Vagina (tissue), 2 donors: ENCODE measurements around the gene AP1AR. TPM values are rescaled to one million over a fixed set of nuclear protein-coding genes. Genes with fewer than 3 reads are reported as not detected.
A peak's percentile ranks its signal among the peaks of the same experiment; 100 is the strongest.

Source experiments
- DNase-seq, 2 donors: peaks; one replicate each; pipeline ENCODE4 v3.0.0-alpha.2; 2017; ENCODE audit errors: extremely low spot score in 2 of 2
- H3K27ac ChIP-seq: fragments of 200-600 bp; sonication (generic); one replicate; pipeline ENCODE4 v1.5.1; 2019
- H3K27me3 ChIP-seq: fragments of 200-600 bp; sonication (generic); one replicate; pipeline ENCODE4 v1.5.1; 2019
- H3K36me3 ChIP-seq, 2 donors: fragments of 200-600 bp; sonication (generic); one replicate each; pipeline ENCODE4 v1.5.1; 2017 to 2019
- H3K4me1 ChIP-seq: fragments of 200-600 bp; sonication (generic); one replicate; pipeline ENCODE4 v1.5.1; 2019
- H3K4me3 ChIP-seq, 2 donors: fragments of 200-600 bp; sonication (generic); 1 replicate in 1 of 2; 2 replicates in 1 of 2; pipeline ENCODE4 v1.5.1; 2016 to 2019
- H3K9me3 ChIP-seq: fragments of 200-600 bp; sonication (generic); one replicate; pipeline ENCODE4 v1.5.1; 2019
- POLR2A ChIP-seq, 2 donors: fragments of 450-650 bp; IDR thresholded peaks; one replicate each; pipeline ENCODE4 v1.6.1; 2017; ENCODE audit warnings: antibody characterized with exemption in 2 of 2, mild to moderate bottlenecking in 2 of 2, moderate library complexity in 2 of 2
- POLR2AphosphoS5 ChIP-seq, 2 donors: sonication (generic); formaldehyde crosslinking; IDR thresholded peaks; one replicate each; pipeline ENCODE4 v1.9.0; 2017; ENCODE audit warnings: antibody characterized with exemption in 2 of 2, mild to moderate bottlenecking in 2 of 2, low read depth in 1 of 2; ENCODE audit not compliant: insufficient read depth in 1 of 2
- intact Hi-C: fragments of 100-400 bp; cut with DNase I; formaldehyde crosslinking; loops from one replicate; pipeline ENCODE4 v1.15.1; 2023
- total RNA-seq: library from RNA; depleted of rRNA; stranded (reverse); fragments of >200 nt; gene quantifications from one replicate; pipeline ENCODE4 v1.2.3, GENCODE V29; 2016
- TF ChIP-seq, protein P1 (sequence below), 3 experiments: fragments of 450-650 bp in 2 of 3; fragments of 200-600 bp in 1 of 3; sonication (generic) in 1 of 3; IDR thresholded peaks; one replicate each; pipeline ENCODE4 v1.5.1; 2017 to 2019; ENCODE audit warnings: antibody characterized with exemption in 3 of 3, mild to moderate bottlenecking in 2 of 3, moderate library complexity in 2 of 3

The AP1AR gene
- total RNA-seq, 1 donor from 2014 or later = 28.2 TPM

DNA sequence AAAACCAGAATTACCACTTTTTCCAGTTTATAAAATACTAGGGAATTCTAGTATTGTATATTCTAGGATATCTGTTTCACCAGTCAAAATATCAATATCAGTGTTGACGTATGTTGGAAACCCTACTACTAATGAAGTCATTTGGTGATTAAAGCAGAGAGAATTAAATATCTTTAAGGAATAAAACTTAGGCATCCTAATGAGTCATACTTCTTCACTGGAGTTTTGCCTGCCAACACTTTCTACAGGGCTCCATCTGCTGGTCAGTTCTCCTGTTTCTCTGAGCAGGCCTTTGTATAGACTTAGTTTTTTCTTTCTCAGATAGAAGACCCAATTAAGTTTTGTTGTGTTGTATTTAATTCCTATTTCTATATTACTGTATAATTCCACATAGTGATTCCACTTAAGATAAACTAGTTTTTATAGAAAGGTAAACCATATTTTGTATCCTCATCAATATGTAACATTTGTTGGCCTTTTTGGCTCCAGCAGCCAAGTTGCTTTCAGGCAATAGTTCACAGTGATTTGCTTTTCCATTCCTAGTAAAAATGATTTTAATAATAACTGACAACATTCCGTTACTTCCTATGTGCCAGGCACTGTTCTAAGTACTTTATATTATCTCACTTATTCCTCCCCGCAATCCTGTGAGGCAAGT is 3.5 kb downstream of the AP1AR start:
- Histone ChIP-seq H3K27ac (no peak overlapping the region), H3K36me3 (no peaks in the 10 kb centered on the region), H3K9me3 (no peaks in the 10 kb centered on the region), H3K4me1 (peaks cover 23% of the 10 kb centered on the region), H3K27me3 (no peaks in the 10 kb centered on the region), H3K4me3 (no peak overlapping the region)
- peak in 1 of 2 donors; percentile 56 for TF ChIP-seq POLR2AphosphoS5 (IDR thresholded peaks at IDR 0.05; ENCODE audit: insufficient read depth in 1 of 2, low read depth in 1 of 2)
- TF ChIP-seq, protein P1, sequence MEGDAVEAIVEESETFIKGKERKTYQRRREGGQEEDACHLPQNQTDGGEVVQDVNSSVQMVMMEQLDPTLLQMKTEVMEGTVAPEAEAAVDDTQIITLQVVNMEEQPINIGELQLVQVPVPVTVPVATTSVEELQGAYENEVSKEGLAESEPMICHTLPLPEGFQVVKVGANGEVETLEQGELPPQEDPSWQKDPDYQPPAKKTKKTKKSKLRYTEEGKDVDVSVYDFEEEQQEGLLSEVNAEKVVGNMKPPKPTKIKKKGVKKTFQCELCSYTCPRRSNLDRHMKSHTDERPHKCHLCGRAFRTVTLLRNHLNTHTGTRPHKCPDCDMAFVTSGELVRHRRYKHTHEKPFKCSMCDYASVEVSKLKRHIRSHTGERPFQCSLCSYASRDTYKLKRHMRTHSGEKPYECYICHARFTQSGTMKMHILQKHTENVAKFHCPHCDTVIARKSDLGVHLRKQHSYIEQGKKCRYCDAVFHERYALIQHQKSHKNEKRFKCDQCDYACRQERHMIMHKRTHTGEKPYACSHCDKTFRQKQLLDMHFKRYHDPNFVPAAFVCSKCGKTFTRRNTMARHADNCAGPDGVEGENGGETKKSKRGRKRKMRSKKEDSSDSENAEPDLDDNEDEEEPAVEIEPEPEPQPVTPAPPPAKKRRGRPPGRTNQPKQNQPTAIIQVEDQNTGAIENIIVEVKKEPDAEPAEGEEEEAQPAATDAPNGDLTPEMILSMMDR (IDR thresholded peaks at IDR 0.05) = peak; percentile 66 to 74 (median 71)
- TF ChIP-seq POLR2A (IDR thresholded peaks at IDR 0.05) = no peak
- intact Hi-C loops = loop anchor here (10.0 kb wide), 1 partner anchor 50 kb away; the partner anchor contains the start of gene TIFA
- no peak for DNase-seq

DNA sequence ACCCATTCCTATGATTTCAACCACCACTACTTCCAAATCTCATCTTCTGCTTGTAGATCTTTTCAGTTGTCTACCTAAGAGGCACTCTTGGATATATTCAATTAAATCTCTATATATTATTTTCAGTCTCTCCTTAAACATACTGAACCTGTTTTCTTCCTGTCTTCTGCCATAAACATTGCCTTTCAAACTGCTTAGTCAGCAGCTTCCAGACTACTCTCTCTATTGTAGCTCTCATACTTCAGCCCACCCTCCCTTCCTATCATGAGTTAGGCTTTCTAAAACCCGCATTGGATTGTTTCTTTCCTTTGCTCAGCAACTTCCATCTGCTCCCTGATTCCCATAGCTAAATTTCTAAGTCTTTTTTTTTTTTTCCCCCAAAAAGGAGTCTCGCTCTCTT is 4.5 kb downstream of the AP1AR start:
- TF ChIP-seq, protein P1 (IDR thresholded peaks at IDR 0.05) = no peak
- no peak for TF ChIP-seq POLR2AphosphoS5 (IDR thresholded peaks at IDR 0.05; ENCODE audit: insufficient read depth in 1 of 2, low read depth in 1 of 2)
- no peak for TF ChIP-seq POLR2A (IDR thresholded peaks at IDR 0.05)
- Histone ChIP-seq H3K4me3 (no peak overlapping the region), H3K27me3 (no peaks in the 10 kb centered on the region), H3K4me1 (peaks cover 16% of the 10 kb centered on the region), H3K36me3 (no peaks in the 10 kb centered on the region), H3K27ac (no peak overlapping the region), H3K9me3 (no peaks in the 10 kb centered on the region)
- intact Hi-C loops = loop anchor here (10.0 kb wide), 1 partner anchor 49 kb away; the partner anchor contains the start of gene TIFA
- DNase-seq = no peak

DNA sequence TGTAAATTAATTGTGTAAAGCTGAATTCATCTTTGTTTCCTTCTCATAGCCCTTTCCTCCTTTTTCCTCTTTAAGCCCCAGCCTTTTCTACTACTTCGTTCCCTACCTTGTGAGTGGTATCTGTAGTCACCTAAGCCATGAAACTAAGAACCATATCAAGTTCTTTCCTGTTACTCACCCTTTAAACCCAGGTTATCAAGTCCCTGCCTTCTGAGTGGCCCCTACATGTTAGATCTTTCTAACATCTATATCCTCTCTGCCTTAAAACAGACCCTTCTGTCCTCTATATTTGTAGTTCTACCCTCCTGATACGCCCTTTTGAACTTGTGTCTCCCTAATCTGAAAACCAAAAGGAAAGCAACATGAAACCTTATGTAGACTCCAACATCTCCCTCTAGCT is 7.2 kb downstream of the AP1AR start:
- peaks cover 2% of the 10 kb centered on the region for H3K4me1 ChIP-seq
- no peak overlapping the region for H3K4me3 ChIP-seq
- intact Hi-C loops = loop anchor here (10.0 kb wide), 1 partner anchor 46 kb away; the partner anchor contains the start of gene TIFA
- no peaks in the 10 kb centered on the region for H3K36me3 ChIP-seq
- TF ChIP-seq POLR2AphosphoS5 (IDR thresholded peaks at IDR 0.05; ENCODE audit: insufficient read depth in 1 of 2, low read depth in 1 of 2) = no peak
- TF ChIP-seq, protein P1 (IDR thresholded peaks at IDR 0.05) = no peak
- no peak for TF ChIP-seq POLR2A (IDR thresholded peaks at IDR 0.05)
- no peak overlapping the region for H3K27ac ChIP-seq
- no peaks in the 10 kb centered on the region for H3K27me3 ChIP-seq
- DNase-seq = no peak
- no peaks in the 10 kb centered on the region for H3K9me3 ChIP-seq

DNA sequence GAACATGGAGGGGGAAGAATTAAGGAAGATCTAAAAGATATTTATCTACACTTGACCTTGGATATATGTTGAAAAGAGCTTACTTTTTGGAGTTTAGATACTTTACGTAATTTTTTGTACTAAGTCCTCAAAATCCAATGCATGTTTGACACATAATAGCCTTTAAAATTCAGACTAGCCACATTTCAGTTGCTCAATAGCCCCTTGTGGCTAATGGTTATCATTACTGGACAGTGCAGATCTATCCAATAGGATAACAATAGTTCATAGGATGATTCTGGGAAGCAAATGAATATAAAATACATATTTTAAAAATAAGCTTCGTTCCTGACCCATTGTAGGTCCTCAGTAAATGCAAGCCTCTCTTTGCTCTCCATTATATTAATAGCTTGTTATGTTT is 13.8 kb downstream of the AP1AR start:
- no peaks in the 10 kb centered on the region for H3K27me3 ChIP-seq
- intact Hi-C loops = no loop called here
- DNase-seq = no peak
- no peaks in the 10 kb centered on the region for H3K36me3 ChIP-seq
- TF ChIP-seq POLR2A (IDR thresholded peaks at IDR 0.05) = no peak
- no peak for TF ChIP-seq POLR2AphosphoS5 (IDR thresholded peaks at IDR 0.05; ENCODE audit: insufficient read depth in 1 of 2, low read depth in 1 of 2)
- TF ChIP-seq, protein P1 (IDR thresholded peaks at IDR 0.05) = no peak
- no peaks in the 10 kb centered on the region for H3K4me1 ChIP-seq
- H3K9me3 ChIP-seq = no peaks in the 10 kb centered on the region
- H3K4me3 ChIP-seq = no peak overlapping the region
- H3K27ac ChIP-seq = no peak overlapping the region

DNA sequence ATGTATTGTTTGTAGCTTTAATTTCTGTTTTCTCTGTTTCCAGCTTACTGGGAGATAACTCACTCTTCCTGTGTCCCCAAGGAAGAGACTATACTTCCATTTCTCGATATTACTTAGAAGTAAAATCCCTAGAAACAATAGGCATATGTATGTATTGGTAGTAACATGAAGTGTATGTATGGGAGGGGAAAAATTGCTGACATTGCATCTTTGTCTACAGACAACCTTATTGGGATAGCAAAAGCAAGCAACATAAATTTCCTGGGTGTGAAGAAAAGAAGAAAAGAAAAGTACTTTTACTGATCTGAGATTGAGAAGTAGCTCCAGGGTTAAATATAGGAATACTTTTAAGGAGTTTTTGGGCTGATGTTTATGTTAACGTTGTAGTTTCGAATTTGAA is 15.4 kb downstream of the AP1AR start:
- TF ChIP-seq POLR2AphosphoS5 (IDR thresholded peaks at IDR 0.05; ENCODE audit: insufficient read depth in 1 of 2, low read depth in 1 of 2) (no peak), POLR2A (IDR thresholded peaks at IDR 0.05) (no peak)
- TF ChIP-seq, protein P1 (IDR thresholded peaks at IDR 0.05) = no peak
- H3K9me3 ChIP-seq = no peaks in the 10 kb centered on the region
- no peaks in the 10 kb centered on the region for H3K36me3 ChIP-seq
- H3K27me3 ChIP-seq = no peaks in the 10 kb centered on the region
- H3K4me1 ChIP-seq = no peaks in the 10 kb centered on the region
- intact Hi-C loops = no loop called here
- H3K27ac ChIP-seq = no peak overlapping the region
- no peak overlapping the region for H3K4me3 ChIP-seq
- no peak for DNase-seq
